HG03045 (cell line): Measurements from ENCODE around the gene DUSP9.
"Not testable (repeated sequence)": the region's sequence is repeated elsewhere in the genome, so short reads cannot be mapped to it uniquely, and the experiment has no call there.

Experiments used
- ATAC-seq: cut with Tn5 transposase; IDR thresholded peaks from one replicate; pipeline ENCODE4 v1.9.1; 2021; ENCODE audit warnings: mild to moderate bottlenecking, moderate library complexity; ENCODE audit not compliant: unreplicated experiment

DUSP9 gene, protein sequence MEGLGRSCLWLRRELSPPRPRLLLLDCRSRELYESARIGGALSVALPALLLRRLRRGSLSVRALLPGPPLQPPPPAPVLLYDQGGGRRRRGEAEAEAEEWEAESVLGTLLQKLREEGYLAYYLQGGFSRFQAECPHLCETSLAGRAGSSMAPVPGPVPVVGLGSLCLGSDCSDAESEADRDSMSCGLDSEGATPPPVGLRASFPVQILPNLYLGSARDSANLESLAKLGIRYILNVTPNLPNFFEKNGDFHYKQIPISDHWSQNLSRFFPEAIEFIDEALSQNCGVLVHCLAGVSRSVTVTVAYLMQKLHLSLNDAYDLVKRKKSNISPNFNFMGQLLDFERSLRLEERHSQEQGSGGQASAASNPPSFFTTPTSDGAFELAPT

GRCh38 chrX:153646620-153647373, at the start of gene DUSP9:
TSS of gene DUSP9 (plus strand) at chrX:153647203. CDS start at chrX:153647954, 751 bp downstream.
- ATAC-seq = no peak

DNA sequence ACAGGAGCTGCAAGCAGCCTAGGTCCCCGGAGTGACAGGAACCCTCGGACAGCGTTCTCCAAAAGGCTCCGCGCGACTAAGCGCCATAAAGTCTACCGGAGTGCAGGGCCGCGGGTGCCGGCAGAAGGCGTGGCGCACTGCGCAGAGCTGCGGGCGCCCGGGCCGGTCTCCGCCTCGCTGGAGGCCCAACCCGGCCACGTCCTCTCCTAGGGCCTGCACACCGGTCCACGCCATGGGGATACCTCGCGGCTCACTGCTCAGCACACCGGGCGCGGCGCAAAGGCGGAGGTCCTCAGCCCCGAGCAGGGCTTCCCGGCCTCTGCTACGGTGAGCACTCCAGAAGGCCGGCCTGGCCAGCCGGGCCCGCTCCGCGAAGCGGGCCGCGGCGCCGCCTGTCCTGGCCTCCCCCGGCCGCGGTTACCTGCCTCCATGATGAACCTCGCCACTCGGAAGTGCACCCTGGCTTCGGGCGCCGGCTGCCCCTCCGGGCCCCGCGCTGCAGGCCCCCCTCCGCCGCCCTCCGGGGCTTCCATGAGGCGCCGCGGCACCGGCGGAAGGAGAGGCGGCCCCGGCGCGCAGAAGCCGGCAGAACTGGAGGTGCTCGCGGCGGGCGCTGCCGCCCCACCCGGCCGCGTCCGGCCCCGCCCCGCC, 48.3 kb upstream of the DUSP9 start, which contains the start of gene CCNQ:
Gene CCNQ (minus strand): TSS at position 599 of the 651 bp plus-strand sequence. CDS start 66 bp downstream, at position 533.
- peak; percentile 55 for ATAC-seq

DNA sequence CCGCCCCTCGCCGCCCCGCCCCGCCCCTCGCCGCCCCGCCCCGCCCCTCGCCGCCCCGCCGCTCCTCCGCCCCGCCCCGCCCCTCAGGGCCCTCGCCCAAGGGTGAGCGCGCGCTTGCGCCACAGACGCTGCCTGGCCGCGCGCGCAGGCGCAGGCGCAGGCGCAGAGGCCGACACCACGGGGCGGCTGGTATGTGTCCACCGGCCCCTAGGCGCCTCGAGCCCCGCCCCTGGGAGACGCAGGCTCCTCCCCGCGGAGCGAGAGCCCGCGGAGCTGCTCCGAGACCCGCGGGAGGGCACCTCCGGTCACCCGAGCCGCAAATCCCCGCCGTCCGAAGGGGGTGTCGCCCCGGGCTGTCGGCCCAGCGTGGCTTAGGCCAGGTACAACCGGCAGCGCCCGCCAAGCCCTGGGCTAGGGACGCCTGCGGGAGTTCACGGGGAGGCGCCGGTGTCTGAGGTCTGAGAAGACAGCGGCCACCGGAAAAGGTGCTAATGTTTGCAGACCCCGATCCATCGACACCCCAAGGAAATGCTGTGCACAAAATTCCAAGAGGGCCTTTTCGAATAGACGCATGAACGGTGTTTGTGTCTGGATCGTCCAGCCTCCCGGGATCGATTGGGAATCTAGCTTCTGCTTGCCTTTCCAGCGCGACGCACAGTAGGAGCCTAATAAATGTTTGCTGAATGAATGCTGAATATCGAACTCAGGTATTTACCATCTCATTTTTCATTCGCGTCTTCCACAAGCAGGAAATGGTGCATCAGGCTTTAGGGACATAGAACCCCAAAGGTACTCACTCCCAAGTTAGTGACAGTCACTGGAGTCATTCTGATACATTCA, 47.6 kb upstream of the DUSP9 start:
- ATAC-seq = peak; percentile 91

- ATAC-seq = no peak
Measured at GRCh38 chrX:153600032-153600373, 47.0 kb upstream of the DUSP9 start.

- no peak for ATAC-seq
Measured at GRCh38 chrX:153600921-153601320, 46.1 kb upstream of the DUSP9 start.

- no peak for ATAC-seq
Measured at GRCh38 chrX:153601511-153602110, 45.4 kb upstream of the DUSP9 start.

GRCh38 chrX:153602601-153603000, 44.4 kb upstream of the DUSP9 start:
- no peak for ATAC-seq

DNA sequence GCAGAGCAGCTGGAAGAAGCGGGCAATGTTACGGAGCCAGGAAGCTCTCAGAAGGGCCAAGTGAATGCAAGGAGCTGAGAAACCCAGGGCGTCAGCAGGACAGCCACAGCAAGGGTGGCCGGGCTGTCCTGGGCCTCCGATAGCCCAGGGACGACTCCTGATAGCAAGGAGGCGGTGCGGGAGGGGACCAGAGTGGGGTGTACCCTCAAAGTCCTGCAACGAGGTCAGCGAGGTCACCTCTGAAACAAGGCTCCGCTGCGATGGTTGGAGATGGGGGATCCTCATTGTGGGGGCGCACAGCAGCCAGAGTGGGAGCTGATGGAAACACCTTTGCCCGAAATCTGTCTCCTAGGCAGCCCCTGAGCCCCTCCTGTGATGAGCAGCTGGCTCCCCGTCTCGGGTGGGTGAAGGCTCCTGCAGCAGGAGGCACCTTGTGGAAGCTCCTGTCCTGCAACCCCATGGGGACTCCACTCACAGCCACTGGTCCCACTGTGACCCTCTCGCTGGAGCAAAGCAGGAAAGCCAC, 43.8 kb upstream of the DUSP9 start:
- ATAC-seq = no peak

DNA sequence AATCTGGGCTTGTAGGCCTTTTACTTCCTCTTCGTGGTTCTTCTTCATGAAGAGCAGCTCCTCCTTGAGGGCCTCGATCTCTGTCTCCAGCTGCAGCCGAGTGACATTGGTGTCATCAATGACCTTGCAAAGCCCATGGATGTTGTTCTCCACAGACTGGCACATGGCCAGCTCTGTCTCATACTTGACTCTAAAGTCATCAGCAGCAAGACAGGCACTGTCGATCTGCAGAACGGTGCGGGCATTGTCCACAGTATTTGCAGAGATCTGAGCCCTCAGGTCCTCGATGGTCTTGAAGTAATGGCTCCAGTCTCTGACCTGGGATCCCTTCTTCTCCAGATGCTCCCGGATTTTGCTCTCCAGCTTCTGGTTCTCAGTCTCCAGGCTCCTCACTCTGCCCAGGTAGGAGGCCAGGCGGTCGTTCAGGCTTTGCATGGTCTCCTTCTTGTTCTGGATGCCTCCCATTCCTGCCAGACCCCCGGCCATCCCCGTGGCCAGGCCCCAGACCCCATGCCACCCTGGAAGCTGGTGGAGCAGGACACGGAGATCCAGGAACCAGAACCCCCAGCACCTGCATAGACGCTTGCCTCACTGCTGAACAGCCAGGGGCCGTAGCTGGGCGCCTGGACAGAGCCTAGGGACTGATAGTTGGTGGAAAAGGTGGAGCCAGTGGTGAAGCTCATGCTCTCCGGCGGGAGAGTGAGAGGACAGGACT, 42.2 kb upstream of the DUSP9 start:
- not testable (repeated sequence) for ATAC-seq

GRCh38 chrX:153606503-153606902, 40.5 kb upstream of the DUSP9 start:
- no peak for ATAC-seq

DNA sequence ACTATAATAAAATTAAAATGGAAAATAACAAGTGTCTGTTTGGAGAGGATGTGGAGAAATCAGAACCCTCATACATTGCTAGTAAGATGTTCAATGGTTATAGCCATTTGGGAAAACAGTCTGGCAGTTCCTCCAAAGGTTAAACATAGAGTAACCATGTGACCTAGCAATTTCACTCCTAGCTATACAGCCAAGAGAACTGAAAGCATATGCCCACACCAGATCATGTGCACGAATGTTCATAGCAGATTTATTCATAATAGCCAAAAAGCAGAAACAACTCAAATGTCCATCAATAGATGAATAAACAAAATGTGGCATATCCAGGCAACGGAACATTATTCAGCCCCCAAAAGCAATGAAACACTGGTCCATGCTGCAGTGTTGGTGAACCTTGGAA, 38.6 kb upstream of the DUSP9 start:
- ATAC-seq = no peak

DNA sequence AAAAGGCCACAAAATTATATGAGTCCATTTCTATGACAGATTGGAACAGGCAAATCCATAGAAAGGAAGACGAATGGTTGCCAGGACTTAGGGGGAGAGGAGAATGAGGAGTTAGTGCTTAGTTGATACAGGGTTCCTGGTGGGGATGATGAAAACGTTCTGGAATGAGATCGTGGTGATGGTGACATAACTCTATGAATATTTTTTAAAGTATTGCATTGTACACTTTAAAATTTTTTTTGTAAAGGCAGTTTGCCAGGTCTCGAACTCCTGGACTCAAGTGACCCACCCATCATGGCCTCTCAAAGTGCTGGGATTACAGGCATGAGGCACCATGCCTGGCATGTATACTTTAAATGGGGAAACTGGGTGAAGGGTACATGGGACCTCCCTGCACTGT, 38.2 kb upstream of the DUSP9 start:
- ATAC-seq = no peak

DNA sequence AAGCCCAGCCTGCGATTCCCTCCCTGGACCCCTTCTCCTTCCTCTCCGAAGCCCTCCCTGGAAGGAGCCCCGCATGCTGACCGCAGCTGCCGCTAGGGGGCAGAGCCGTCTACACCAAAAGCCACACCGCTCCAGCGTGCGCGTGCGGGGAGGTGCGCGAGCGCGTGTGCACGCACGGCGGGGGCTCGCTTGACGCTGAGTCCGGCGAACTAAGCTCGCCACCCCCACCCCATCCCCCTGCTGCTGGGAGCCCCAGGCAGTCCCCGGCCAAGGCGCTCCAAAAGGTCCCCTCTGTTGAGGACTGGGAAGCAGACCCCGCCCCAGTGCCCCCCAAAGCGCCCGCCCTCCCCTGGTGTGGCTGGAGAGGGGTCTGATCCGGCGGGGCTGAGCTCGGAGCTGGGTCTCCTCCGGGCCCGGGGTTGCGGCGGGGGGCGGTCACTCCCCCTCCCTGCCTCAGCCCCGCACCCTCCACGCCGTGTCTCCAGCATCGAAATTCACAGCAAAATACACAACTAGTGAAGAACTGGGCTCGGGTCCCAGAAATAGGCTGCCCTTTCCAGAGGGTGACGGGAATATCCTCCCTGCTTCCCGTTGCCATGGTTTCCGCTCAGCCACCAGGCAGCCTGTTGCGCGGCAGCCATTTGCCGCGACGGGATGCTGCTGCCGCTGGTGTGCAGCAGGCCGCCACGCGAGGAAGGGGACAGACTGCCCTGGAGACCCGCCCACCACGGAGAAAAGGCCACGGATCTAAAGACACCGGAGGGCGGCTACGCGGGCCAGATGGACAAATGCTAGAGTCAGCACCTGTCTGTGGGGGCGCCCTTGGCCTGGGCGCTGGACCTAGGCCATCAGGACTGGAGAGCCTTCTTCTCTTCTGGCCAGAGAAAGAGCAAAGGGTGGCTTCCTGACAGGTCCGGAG, 36.8 kb upstream of the DUSP9 start:
- ATAC-seq = no peak

- ATAC-seq = no peak
Measured at GRCh38 chrX:153610836-153611213, 36.2 kb upstream of the DUSP9 start.

GRCh38 chrX:153611298-153612095, 35.5 kb upstream of the DUSP9 start:
- ATAC-seq = no peak

DNA sequence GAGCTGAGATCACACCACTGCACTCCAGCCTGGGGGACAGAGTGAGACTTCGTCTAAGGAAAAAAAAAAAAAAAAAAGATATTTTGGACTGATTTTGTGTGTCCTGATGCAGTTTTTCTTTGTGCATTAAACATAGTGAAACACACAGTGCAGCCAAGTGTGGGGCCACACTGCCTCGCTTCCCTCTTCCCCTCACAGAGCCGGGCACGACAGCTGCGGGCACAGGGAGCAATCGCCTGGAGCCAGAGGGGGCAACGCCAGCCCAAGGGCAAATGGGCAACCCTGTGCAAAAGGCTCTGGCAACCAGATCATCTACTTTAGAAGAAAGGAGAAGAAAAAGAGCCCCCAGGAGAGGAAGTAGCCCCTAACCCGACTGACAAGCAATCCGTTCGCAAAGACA, 34.6 kb upstream of the DUSP9 start:
- ATAC-seq = no peak

- ATAC-seq = no peak
Measured at GRCh38 chrX:153614818-153615217, 32.2 kb upstream of the DUSP9 start.

DNA sequence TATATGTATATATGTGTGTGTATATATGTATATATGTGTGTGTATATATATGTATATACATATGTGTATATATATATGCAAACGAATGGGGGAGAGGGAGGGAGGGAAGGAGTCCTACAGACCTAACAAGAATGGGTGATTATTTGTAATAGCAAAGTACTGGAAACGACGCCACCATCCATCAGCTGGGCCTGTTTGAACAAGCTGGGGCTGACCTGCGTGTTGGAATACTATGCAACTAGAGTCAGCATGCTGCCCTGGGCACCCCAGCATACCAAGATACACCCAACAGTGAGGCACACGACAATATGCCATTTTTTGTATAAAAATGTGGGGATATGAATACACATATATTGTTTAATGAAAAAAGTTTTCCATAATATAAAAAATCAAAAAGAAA, 26.4 kb upstream of the DUSP9 start:
- ATAC-seq = no peak
